K562 (cell line): ENCODE measurements around the gene ARHGAP24. TPM values are rescaled to one million over a fixed set of nuclear protein-coding genes. Genes with fewer than 3 reads are reported as not detected.

Source experiments
- ATAC-seq: fragments of 200-7000 bp; cut with Tn5 transposase; 3 replicates; pipeline ENCODE4 v1.9.1; 2020; ENCODE audit warnings: moderate library complexity
- BruUV-seq: library from RNA; stranded (reverse); fragments of 400-500 nt; replicated peaks from 2 replicates; lab custom pipeline; 2021; lab: Mats Ljungman, UMichigan
- CTCF ChIA-PET: fragments of 300-600 bp; formaldehyde crosslinking; extraction: SDS; loops from one replicate; lab custom pipeline; 2021; ENCODE audit warnings: low intra/inter-chr PET ratio; lab: Yijun Ruan, JAX
- POLR2A ChIA-PET: fragments of 300-600, 350-650 bp; sonication (Branson Sonifier 250); formaldehyde crosslinking; extraction: SDS; loops from one replicate; lab custom pipeline; 2021; ENCODE audit warnings: antibody characterized with exemption, inconsistent platforms; lab: Yijun Ruan, JAX
- DNase-seq, 4 experiments: peaks; one replicate each; pipeline versions ENCODE4 v3.0.0 to v3.0.0-alpha.2; 2011 to 2018; ENCODE audit warnings: low spot score in 3 of 4, mixed read lengths in 3 of 4; ENCODE audit errors: extremely low read depth in 1 of 4
- FAIRE-seq: peaks from 2 replicates; lab custom pipeline; 2011; peaks lifted over from hg19 to GRCh38; lab: Jason Lieb, UNC
- H2AFZ ChIP-seq: 2 replicates; pipeline ENCODE4 v1.6.0; 2011; ENCODE audit warnings: low read depth, low read length, control low read depth, inconsistent platforms
- H3K27ac ChIP-seq: fragments of 200-600 bp; 3 replicates; pipeline ENCODE4 v1.8.0; 2011; ENCODE audit warnings: low read depth, mild to moderate bottlenecking, control low read depth, inconsistent platforms, low read length, moderate library complexity, mixed read lengths; ENCODE audit errors: extremely low read depth
- H3K27me3 ChIP-seq, 2 experiments: fragments of 300-600 bp in 1 of 2; 2 replicates in 1 of 2; 3 replicates in 1 of 2; pipeline versions ENCODE4 v1.6.0 to v1.8.0; 2011; ENCODE audit warnings: inconsistent platforms in 2 of 2, low read length in 2 of 2, mild to moderate bottlenecking in 1 of 2, mixed read lengths in 1 of 2, moderate library complexity in 1 of 2; ENCODE audit not compliant: control insufficient read depth in 2 of 2, insufficient read depth in 2 of 2
- H3K36me3 ChIP-seq: fragments of 300-600 bp; 3 replicates; pipeline ENCODE4 v1.8.0; 2011; ENCODE audit warnings: mild to moderate bottlenecking, low read length, inconsistent platforms; ENCODE audit not compliant: control insufficient read depth, insufficient read depth
- H3K4me1 ChIP-seq, 2 experiments: fragments of 200-600 bp in 1 of 2; replicated peaks in 1 of 2; 2 replicates in 1 of 2; 3 replicates in 1 of 2; pipeline versions ENCODE4 v1.5.1 to v1.8.0; 2011; ENCODE audit warnings: inconsistent platforms in 2 of 2, low read length in 2 of 2, mild to moderate bottlenecking in 1 of 2, mixed read lengths in 1 of 2, moderate library complexity in 1 of 2; ENCODE audit not compliant: control insufficient read depth in 2 of 2, insufficient read depth in 2 of 2
- H3K4me2 ChIP-seq: 2 replicates; pipeline ENCODE4 v1.6.1; 2011; ENCODE audit warnings: low read length, control low read depth, inconsistent platforms, mixed read lengths; ENCODE audit not compliant: insufficient read depth
- H3K4me3 ChIP-seq: fragments of 200-600 bp; sonication (generic), shearing (Covaris generic); 2 replicates; pipeline ENCODE4 v1.5.1; 2016; ENCODE audit warnings: control low read depth, inconsistent platforms
- H3K79me2 ChIP-seq: fragments of 200-600 bp; 3 replicates; pipeline ENCODE4 v1.8.0; 2011; ENCODE audit warnings: low read length, inconsistent platforms; ENCODE audit not compliant: control insufficient read depth, insufficient read depth
- H3K9ac ChIP-seq, 2 experiments: 2 replicates each; pipeline versions ENCODE4 v1.6.0 to v1.6.1; 2011; ENCODE audit warnings: low read depth in 2 of 2, low read length in 2 of 2, control low read depth in 1 of 2, inconsistent platforms in 1 of 2, mild to moderate bottlenecking in 1 of 2, mixed read lengths in 1 of 2; ENCODE audit not compliant: insufficient read depth in 1 of 2
- H3K9me1 ChIP-seq: one replicate; pipeline ENCODE4 v1.6.0; 2011; ENCODE audit warnings: inconsistent platforms, mild to moderate bottlenecking, low read length, moderate library complexity; ENCODE audit not compliant: control insufficient read depth, insufficient read depth
- H3K9me3 ChIP-seq: replicated peaks from 2 replicates; pipeline ENCODE4 v1.5.1; 2011; ENCODE audit warnings: low read depth, low read length, inconsistent platforms; ENCODE audit not compliant: control insufficient read depth, insufficient read depth
- H4K20me1 ChIP-seq: replicated peaks from 2 replicates; pipeline ENCODE4 v1.6.1; 2011; ENCODE audit warnings: low read length, inconsistent platforms, mixed read lengths; ENCODE audit not compliant: control insufficient read depth, insufficient read depth
- ATF6 ChIP-seq: sonication (generic); formaldehyde crosslinking; IDR thresholded peaks from 2 replicates; pipeline ENCODE4 v1.4.0; 2020; ENCODE audit warnings: mild to moderate bottlenecking, missing genetic modification reagents
- CBX3 ChIP-seq, 2 experiments: IDR thresholded peaks; 1 replicate in 1 of 2; 2 replicates in 1 of 2; pipeline ENCODE4 v1.6.1; 2012; ENCODE audit warnings: inconsistent platforms in 2 of 2, low read length in 2 of 2, borderline replicate concordance in 1 of 2, control low read depth in 1 of 2
- CREB1 ChIP-seq, 2 experiments: sonication (generic) in 1 of 2; formaldehyde crosslinking in 1 of 2; IDR thresholded peaks; 2 replicates each; pipeline versions ENCODE4 v1.6.1 to v1.8.0; 2012 to 2022; ENCODE audit warnings: inconsistent platforms in 1 of 2, mild to moderate bottlenecking in 1 of 2, missing genetic modification reagents in 1 of 2, moderate library complexity in 1 of 2
- CXXC5 ChIP-seq: fragments of 250-450 bp; sonication (Bioruptor Pico); IDR thresholded peaks from 2 replicates; pipeline ENCODE4 v1.8.0; 2022; ENCODE audit warnings: inconsistent platforms, mild to moderate bottlenecking, moderate library complexity
- DACH1 ChIP-seq: fragments of 450-650 bp; IDR thresholded peaks from 2 replicates; pipeline ENCODE4 v1.6.1; 2018; ENCODE audit not compliant: partially characterized antibody
- FOS ChIP-seq: IDR thresholded peaks from 3 replicates; pipeline ENCODE4 v1.6.1; 2011; ENCODE audit not compliant: insufficient read length; ENCODE audit errors: extremely low read depth
- HEY1 ChIP-seq: fragments of 250-450 bp; sonication (Bioruptor Pico); IDR thresholded peaks from 2 replicates; pipeline ENCODE4 v1.5.0; 2020; ENCODE audit warnings: mild to moderate bottlenecking, moderate library complexity, borderline replicate concordance
- MIER1 ChIP-seq: fragments of 450-650 bp; IDR thresholded peaks from 2 replicates; pipeline ENCODE4 v1.6.1; 2016; ENCODE audit warnings: antibody characterized with exemption, mild to moderate bottlenecking, low read depth
- MITF ChIP-seq: IDR thresholded peaks from 2 replicates; pipeline ENCODE4 v1.6.1; 2014; ENCODE audit warnings: antibody characterized with exemption
- RBM39 ChIP-seq: fragments of 200-400 bp; formaldehyde crosslinking; optimal IDR thresholded peaks from 2 replicates; pipeline ENCODE3; 2018; ENCODE audit warnings: low read depth, low read length
- TCF7 ChIP-seq: sonication (generic); IDR thresholded peaks from 2 replicates; pipeline ENCODE4 v1.6.1; 2016; ENCODE audit warnings: antibody characterized with exemption, borderline replicate concordance
- TEAD4 ChIP-seq, 2 experiments: sonication (generic) in 1 of 2; formaldehyde crosslinking in 1 of 2; IDR thresholded peaks; 2 replicates each; pipeline versions ENCODE4 v1.6.1 to v1.8.0; 2012 to 2022; ENCODE audit warnings: borderline replicate concordance in 1 of 2, inconsistent platforms in 1 of 2, low read length in 1 of 2, mild to moderate bottlenecking in 1 of 2, missing genetic modification reagents in 1 of 2
- THRA ChIP-seq: fragments of 450-650 bp; IDR thresholded peaks from 2 replicates; pipeline ENCODE4 v1.6.1; 2017; ENCODE audit warnings: mild to moderate bottlenecking, moderate library complexity
- TOE1 ChIP-seq, 2 experiments: fragments of 450-650 bp in 1 of 2; sonication (generic) in 1 of 2; formaldehyde crosslinking in 1 of 2; IDR thresholded peaks; 2 replicates each; pipeline versions ENCODE4 v1.7.1 to v1.8.0; 2016 to 2022; ENCODE audit warnings: borderline replicate concordance in 2 of 2, mild to moderate bottlenecking in 2 of 2, antibody characterized with exemption in 1 of 2, inconsistent platforms in 1 of 2, low read depth in 1 of 2, missing genetic modification reagents in 1 of 2, moderate library complexity in 1 of 2
- ZBTB1 ChIP-seq: sonication (generic); formaldehyde crosslinking; IDR thresholded peaks from 2 replicates; pipeline ENCODE4 v1.8.1; 2023; ENCODE audit warnings: missing genetic modification reagents, low read depth, mild to moderate bottlenecking, borderline replicate concordance
- ZC3H11A ChIP-seq: IDR thresholded peaks from 2 replicates; pipeline ENCODE4 v1.6.1; 2012; ENCODE audit warnings: low read depth, low read length, improper control_type of control experiment
- ZNF165 ChIP-seq: fragments of 250-450 bp; sonication (Bioruptor Pico); IDR thresholded peaks from 2 replicates; pipeline ENCODE4 v1.4.0; 2020; ENCODE audit warnings: borderline replicate concordance
- ZNF717 ChIP-seq: fragments of 250-450 bp; sonication (Bioruptor Pico); IDR thresholded peaks from 2 replicates; pipeline ENCODE4 v1.5.0; 2021
- ZSCAN32 ChIP-seq: fragments of 450-650 bp; formaldehyde crosslinking; IDR thresholded peaks from 2 replicates; pipeline ENCODE4 v1.4.0; 2020; ENCODE audit warnings: mild to moderate bottlenecking, moderate library complexity
- WGBS: fragments of 100-300 bp; shearing (Covaris generic); methylation state at CpG from one replicate; pipeline ENCODE4 v1.1.6; 2016; ENCODE audit warnings: low coverage, mixed read lengths; ENCODE audit not compliant: insufficient coverage; ENCODE audit errors: missing lambda C conversion rate; 5-methylcytosine and 5-hydroxymethylcytosine counted together
- in situ Hi-C: fragments of 300-500 bp; cut with MboI; formaldehyde crosslinking; loops from 4 replicates; pipeline ENCODE4 v1.15.0; 2018; ENCODE audit warnings: inconsistent platforms, mixed read lengths
- intact Hi-C: fragments of 100-400 bp; cut with micrococcal nuclease; formaldehyde crosslinking; loops from 2 replicates; pipeline ENCODE4 v1.14.2; 2022
- polyA plus RNA-seq, 8 experiments: library from polyadenylated mRNA; depleted of rRNA in 4 of 8; stranded (reverse) in 5 of 8; unstranded in 3 of 8; fragments of >200 nt; fragmentation: Nextera tagmentation in 2 of 8; fragmentation: Illumina TruSeq in 1 of 8; extraction: Ambion mirVana in 2 of 8; extraction: Trizol in 1 of 8; gene quantifications; 2 replicates each; pipeline versions ENCODE4 v1.2.1 to v1.2.3, GENCODE V29; 2011 to 2014; ENCODE audit warnings: inconsistent platforms in 1 of 8, missing spikeins in 1 of 8
- total RNA-seq, 7 experiments: library from RNA; depleted of rRNA in 6 of 7; stranded (reverse); fragments of >200 nt in 6 of 7; fragmentation: Illumina TruSeq in 2 of 7; extraction: Trizol in 2 of 7; gene quantifications; 2 replicates each; pipeline versions ENCODE4 v1.2.1 to v1.2.3, GENCODE V29; 2011 to 2021; ENCODE audit warnings: low replicate concordance in 1 of 7

ARHGAP24 gene
- total and polyA plus RNA-seq, 9 of the 15 experiments (the other 6 are each of a cell fraction or from before 2014, with no cell fraction given), result 8.0 to 22.6 (median 14.0) TPM

GRCh38 chr4:85478576-85478975 lies 3.6 kb downstream of the ARHGAP24 start:
- Histone ChIP-seq H3K4me3 (no peak overlapping the region), H3K9me3 (no peaks in the 10 kb centered on the region), H3K27ac (no peak overlapping the region), H3K79me2 (no peaks in the 10 kb centered on the region), H4K20me1 (no peaks in the 10 kb centered on the region), H3K4me2 (no peak overlapping the region), H3K27me3 (peaks cover 0 to 3% of the 10 kb centered on the region in 2 experiments; a peak in 2 of 5 replicates), H3K36me3 (no peaks in the 10 kb centered on the region), H3K9ac (no peak overlapping the region), H3K9me1 (no peaks in the 10 kb centered on the region), H3K4me1 (peaks cover 0 to 9% of the 10 kb centered on the region in 2 experiments; a peak in 3 of 5 replicates), H2AFZ (no peak overlapping the region)
- ATAC-seq (no peak), DNase-seq (no peak), FAIRE-seq (no peak)
- CTCF ChIA-PET, result no interaction called here
- no TSS peak for BruUV-seq
- in situ Hi-C loops, result no loop called here
- 4% methylated on average over 2 of the region's 2 CpGs for WGBS
- POLR2A ChIA-PET, result no interaction called here
- intact Hi-C loops, result no loop called here
- TF ChIP-seq TEAD4 (IDR thresholded peaks at IDR 0.05; ENCODE audit: low read length), result no peak
- TF ChIP-seq TEAD4 (CRISPR knock-in tag; IDR thresholded peaks at IDR 0.05; ENCODE audit: borderline replicate concordance), result no peak
- no peak for TF ChIP-seq CREB1 (IDR thresholded peaks at IDR 0.05)
- TF ChIP-seq CREB1 (CRISPR knock-in tag; IDR thresholded peaks at IDR 0.05), result no peak
- TF ChIP-seq ZNF165 (CRISPR knock-in tag), result no peak
- TF ChIP-seq RBM39, result no peak
- no peak for TF ChIP-seq MITF
- TF ChIP-seq ZC3H11A, result no peak
- TF ChIP-seq ZSCAN32, result no peak
- no peak for TF ChIP-seq ZNF717 (CRISPR knock-in tag)
- TF ChIP-seq CXXC5 (CRISPR knock-in tag), result no peak
- no peak for TF ChIP-seq MIER1
- TF ChIP-seq ATF6 (CRISPR knock-in tag), result no peak
- TF ChIP-seq CBX3 (IDR thresholded peaks at IDR 0.05; ENCODE audit: borderline replicate concordance in 1 of 2, low read length in 2 of 2), result no peak
- no peak for TF ChIP-seq FOS
- no peak for TF ChIP-seq THRA
- TF ChIP-seq ZBTB1 (CRISPR knock-in tag), result no peak
- no peak for TF ChIP-seq HEY1
- no peak for TF ChIP-seq TOE1 (IDR thresholded peaks at IDR 0.05; ENCODE audit: borderline replicate concordance)
- TF ChIP-seq TOE1 (CRISPR knock-in tag; IDR thresholded peaks at IDR 0.05; ENCODE audit: borderline replicate concordance, low read depth), result no peak
- TF ChIP-seq DACH1, result no peak
- TF ChIP-seq TCF7, result no peak
